ENCODE data around the gene EMID1. TPM values are rescaled to one million over a fixed set of nuclear protein-coding genes. Genes with fewer than 3 reads are reported as not detected.

Gene EMID1
- total RNA-seq, 1 donor from 2014 or later: 0.64 TPM

DNA sequence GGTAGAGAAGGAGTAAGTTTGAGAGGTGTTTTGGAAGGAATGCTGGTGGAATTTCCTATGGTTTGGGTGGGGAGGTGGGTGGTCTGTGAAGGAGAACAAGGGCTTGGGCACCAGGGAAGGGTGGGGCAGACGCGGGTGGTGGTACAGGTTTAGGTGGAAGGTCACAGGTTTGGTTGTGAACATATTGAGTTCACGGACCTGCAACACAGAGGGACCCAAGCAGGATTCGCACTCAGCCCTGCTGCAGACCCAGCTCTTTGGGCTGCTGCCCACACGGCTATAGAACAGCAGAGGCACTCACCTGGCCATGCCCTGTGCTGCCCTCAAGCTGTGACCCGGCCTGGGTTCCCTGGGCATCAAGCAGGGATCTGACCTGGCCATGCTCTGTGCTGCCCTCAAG lies 33.5 kb upstream of the EMID1 start:
- peaks cover 4 to 19% of the 10 kb centered on the region in 2 donors for H3K9me3 ChIP-seq
- DNase-seq (ENCODE audit: low spot score in 2 of 2): no peak
- intact Hi-C loops (cut with DNase I): no loop called here
- no peak overlapping the region for H3K27ac ChIP-seq
- no peaks in the 10 kb centered on the region for H3K4me1 ChIP-seq
- H3K36me3 ChIP-seq: no peaks in the 10 kb centered on the region
- TF ChIP-seq, protein P1, sequence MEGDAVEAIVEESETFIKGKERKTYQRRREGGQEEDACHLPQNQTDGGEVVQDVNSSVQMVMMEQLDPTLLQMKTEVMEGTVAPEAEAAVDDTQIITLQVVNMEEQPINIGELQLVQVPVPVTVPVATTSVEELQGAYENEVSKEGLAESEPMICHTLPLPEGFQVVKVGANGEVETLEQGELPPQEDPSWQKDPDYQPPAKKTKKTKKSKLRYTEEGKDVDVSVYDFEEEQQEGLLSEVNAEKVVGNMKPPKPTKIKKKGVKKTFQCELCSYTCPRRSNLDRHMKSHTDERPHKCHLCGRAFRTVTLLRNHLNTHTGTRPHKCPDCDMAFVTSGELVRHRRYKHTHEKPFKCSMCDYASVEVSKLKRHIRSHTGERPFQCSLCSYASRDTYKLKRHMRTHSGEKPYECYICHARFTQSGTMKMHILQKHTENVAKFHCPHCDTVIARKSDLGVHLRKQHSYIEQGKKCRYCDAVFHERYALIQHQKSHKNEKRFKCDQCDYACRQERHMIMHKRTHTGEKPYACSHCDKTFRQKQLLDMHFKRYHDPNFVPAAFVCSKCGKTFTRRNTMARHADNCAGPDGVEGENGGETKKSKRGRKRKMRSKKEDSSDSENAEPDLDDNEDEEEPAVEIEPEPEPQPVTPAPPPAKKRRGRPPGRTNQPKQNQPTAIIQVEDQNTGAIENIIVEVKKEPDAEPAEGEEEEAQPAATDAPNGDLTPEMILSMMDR (IDR thresholded peaks at IDR 0.05): no peak
- no peaks in the 10 kb centered on the region for H3K27me3 ChIP-seq
- H3K4me3 ChIP-seq: no peak overlapping the region

DNA sequence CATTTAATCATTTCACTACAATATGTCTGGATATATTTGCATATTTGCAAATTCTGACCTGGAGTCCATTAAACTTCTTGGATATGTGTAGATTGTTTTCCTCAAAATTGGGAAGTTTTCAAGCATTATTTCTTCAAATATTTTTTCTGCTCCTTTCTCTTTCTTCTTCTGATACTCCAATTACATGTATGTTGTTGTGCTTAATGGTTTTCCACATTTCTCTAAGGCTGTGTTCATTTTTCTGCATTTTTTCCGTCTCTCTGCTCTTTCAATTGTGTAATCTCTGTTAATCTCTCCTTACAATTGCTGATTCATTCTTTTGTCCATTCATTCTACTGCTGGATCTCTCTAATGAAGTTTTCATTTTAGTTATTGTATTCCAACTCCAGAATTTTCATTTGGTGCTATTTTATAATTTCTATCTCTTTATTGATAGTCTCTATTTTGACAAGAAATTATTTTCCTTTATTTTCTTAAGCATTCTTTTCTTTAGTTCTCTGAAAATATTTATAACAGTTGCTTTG lies 30.3 kb upstream of the EMID1 start:
- no peak for DNase-seq (ENCODE audit: low spot score in 2 of 2)
- Histone ChIP-seq H3K27me3 (no peaks in the 10 kb centered on the region), H3K4me1 (no peaks in the 10 kb centered on the region), H3K27ac (no peak overlapping the region), H3K9me3 (peaks cover 4 to 19% of the 10 kb centered on the region in 2 donors), H3K4me3 (no peak overlapping the region), H3K36me3 (no peaks in the 10 kb centered on the region)
- intact Hi-C loops (cut with DNase I): no loop called here
- TF ChIP-seq, protein P1 (IDR thresholded peaks at IDR 0.05): no peak

DNA sequence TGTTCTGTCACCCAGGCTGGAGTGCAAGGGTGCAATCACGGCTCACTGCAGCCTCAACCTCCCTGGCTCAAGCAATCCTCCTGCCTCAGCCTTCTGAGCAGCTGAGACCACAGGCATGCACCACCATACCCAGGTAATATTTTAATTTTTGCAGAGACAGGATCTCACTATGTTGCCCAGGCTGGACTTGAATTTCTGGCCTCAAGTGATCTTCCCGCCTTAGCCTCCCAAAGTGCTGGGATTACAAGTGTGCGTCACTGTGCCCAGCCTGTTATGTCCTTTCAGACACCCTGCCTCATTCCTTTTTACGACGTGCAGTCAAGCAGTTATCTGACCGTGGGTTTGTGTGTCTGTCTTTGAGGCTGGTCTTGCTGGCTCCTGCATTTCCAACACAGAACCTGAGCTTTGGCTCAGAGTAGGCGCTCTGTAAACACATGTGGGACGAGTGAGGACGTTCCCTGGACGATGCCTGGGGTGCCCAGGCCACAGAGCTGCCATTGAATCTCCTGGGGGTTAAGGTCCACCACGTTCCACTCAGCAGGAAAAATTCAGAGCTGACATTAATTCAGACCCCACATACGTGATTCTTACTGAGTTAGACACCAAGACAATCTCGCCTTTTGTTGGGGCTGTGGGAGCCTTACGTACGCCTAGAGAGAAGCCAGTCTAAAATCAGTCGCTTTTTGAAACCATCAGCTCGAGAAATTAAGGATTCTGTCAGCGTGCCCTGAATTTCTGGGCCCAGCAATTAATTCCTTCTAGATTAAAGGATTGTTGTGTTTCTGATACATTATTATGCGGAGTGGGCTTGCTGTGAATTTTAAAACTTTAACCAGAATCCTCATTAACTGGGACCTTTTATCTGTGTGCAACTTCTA lies 21.5 kb upstream of the EMID1 start:
- H3K36me3 ChIP-seq: no peaks in the 10 kb centered on the region
- no peak overlapping the region for H3K27ac ChIP-seq
- intact Hi-C loops (cut with DNase I): no loop called here
- H3K27me3 ChIP-seq: no peaks in the 10 kb centered on the region
- no peaks in the 10 kb centered on the region for H3K4me1 ChIP-seq
- TF ChIP-seq, protein P1 (IDR thresholded peaks at IDR 0.05): no peak
- H3K9me3 ChIP-seq: no peaks in the 10 kb centered on the region
- no peak overlapping the region for H3K4me3 ChIP-seq
- no peak for DNase-seq (ENCODE audit: low spot score in 2 of 2)

DNA sequence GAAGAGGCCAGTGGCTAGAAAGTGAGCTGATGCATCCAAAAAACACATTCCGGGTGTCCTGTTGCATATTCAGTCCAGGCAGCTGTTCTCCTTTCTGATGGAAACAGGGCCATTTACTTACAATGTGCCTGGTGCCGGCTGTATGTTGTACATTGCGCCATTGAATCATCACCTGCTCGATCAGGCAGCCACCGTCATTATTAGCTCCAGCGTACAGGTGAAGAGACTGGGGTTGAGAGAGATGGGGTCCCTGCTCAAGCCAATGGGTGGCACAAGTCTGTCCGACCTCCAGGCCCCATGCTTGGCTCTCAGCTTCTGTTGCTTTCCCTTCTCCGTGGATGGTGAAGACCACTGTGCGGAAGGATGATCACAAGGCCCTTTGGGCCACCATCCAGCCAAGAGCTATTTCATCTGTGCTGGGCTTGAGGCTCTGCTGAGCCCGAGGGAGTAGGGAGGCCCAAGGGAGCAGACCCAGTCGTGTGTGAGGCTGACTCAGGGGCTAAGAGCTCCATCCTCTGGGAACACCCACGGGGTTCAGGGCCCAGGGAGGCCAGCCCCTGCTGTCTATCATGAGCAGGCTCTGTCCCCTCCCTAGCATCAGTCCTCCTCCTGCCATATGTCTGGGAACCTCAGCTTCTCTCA lies 20.7 kb upstream of the EMID1 start:
- no peak for DNase-seq (ENCODE audit: low spot score in 2 of 2)
- intact Hi-C loops (cut with DNase I): no loop called here
- Histone ChIP-seq H3K4me1 (no peaks in the 10 kb centered on the region), H3K9me3 (no peaks in the 10 kb centered on the region), H3K27ac (no peak overlapping the region), H3K27me3 (no peaks in the 10 kb centered on the region), H3K4me3 (no peak overlapping the region), H3K36me3 (no peaks in the 10 kb centered on the region)
- TF ChIP-seq, protein P1 (IDR thresholded peaks at IDR 0.05): no peak

DNA sequence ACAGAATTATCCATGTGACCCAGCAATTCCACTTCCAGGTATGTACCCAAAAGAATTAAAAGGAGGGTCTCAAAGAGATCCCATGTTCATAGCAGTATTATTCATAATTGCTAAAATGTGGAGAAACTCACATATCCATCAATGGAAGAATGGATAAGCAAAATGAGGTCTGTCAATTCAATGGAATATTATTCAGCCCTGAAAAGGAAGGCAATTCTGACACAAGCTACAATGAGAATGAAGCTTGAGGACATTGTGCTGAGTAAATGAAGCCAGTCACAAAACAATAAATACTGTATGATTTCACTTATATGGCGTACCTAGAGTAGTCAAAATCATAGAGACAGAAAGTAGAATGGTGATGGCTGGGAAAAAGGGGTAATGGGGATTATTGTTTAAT lies 19.4 kb upstream of the EMID1 start:
- intact Hi-C loops (cut with DNase I): no loop called here
- H3K4me1 ChIP-seq: no peaks in the 10 kb centered on the region
- TF ChIP-seq, protein P1 (IDR thresholded peaks at IDR 0.05): no peak

More for the DNA sequence above, 19.4 kb upstream of the EMID1 start:
- no peak overlapping the region for H3K4me3 ChIP-seq
- no peaks in the 10 kb centered on the region for H3K9me3 ChIP-seq
- H3K36me3 ChIP-seq: no peaks in the 10 kb centered on the region
- DNase-seq (ENCODE audit: low spot score in 2 of 2): no peak
- H3K27me3 ChIP-seq: no peaks in the 10 kb centered on the region
- no peak overlapping the region for H3K27ac ChIP-seq
